Stimulated activated CD4-positive, alpha-beta T cell treated with anti-CD3 and anti-CD28 coated beads, Interleukin-12 subunit alpha, Interleukin-12 subunit beta, amount 100 ng/mL, for 4 hours (primary cell): Measurements from ENCODE around the gene CDON.
A peak's percentile ranks its signal among the peaks of the same experiment; 100 is the strongest.

Experiments
- DNase-seq: peaks from one replicate; pipeline ENCODE4 v3.0.0-alpha.2; 2020

The CDON gene

DNA sequence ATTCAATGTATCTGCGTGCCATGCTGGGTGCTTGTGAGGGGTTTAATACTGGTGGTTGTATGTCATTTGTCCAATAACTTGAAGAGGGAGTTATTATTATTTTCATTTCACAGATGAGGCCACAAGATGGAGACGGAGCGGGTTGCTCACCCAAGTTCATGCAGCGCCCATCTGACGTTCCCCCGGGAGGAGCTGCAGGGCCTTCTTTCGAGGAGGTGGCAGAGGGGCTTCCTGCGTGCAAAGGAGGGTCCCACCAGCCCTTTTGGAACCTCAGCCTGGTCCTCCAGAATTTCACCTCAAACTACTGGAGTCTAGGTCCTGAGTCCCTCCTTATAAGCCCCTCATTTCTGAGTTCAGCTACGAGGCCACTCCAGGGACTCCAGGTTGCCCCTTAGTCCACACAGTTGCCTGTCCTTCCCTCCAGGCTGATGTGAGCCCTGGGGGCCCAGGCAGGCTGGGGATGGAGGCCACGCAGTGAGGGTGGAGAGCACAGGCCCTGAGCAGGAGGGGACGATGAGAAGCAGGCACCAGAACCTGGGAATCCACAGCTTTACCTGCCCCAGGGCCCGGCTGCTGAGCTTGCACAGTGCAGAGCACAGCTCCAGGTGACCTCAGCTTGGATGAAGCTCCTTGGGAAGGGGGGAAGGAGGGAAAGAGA, 119.8 kb downstream of the CDON start:
- DNase-seq = no peak

DNA sequence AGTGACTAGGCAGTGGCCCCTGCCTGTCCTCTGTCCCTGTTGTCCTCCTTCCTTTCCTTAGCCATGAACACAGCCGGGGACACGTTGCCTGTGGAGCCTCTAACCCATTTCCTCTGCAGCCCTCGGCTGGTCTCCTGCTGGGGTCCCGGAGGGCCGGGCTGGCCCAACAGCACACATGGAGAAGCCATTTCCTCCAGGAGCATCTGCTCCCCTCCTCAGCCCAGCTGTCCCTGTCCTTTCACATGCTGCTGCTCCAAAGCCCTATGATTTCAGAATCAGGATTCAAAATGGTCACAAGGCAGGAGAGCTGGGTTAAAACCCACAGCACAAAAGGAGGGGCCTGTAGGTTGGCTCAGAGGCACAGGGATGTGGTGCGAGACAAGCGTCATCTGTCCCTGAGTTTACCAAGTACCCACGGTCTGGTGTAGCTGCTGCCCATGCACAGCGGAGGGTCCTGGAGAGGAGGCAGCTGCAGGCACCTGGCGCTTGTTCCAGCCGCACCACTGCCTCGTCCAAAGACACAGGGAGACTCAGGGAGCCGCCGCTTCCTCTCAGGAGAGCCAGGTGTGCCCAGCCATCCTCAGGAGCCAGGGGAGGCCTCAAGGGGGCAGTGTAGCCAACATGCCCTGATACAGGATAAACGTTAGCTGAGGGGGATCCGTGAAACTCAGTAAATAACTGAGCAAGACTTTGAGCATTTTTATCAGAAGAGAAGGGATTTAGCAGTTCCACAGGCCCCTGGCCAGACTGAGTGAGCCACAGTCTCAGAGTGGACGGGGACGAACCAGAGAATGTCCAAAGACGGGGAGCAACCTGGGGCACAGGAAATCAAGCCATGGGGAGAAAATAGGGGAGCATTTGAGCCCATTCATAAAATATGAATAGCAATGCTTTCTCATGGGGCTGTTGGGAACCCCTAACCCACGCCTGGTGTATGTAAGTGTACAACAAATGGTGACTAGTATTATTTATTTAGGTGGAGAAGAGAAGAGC, 120.8 kb downstream of the CDON start:
- peak; percentile 40 for DNase-seq

DNA sequence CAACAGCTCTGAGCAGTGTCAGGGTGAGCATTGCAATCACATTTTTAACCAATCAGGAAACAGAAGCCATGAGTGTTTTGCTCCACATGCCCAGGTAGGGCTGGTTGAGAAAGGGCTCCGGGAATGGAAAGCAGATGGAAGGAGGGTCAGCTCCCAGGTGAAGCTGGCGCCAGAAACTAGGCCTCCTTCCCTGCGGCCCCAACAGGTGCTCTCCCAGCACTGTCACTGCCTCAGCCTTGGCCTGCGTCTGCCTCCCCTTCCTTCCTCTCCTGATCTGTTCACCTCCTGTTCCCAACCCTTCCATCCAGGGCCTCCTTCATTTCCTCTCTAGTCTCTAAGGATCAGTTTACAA, 121.4 kb downstream of the CDON start:
- no peak for DNase-seq

- no peak for DNase-seq
Observed at GRCh38 chr11:125940145-125940544, 122.5 kb downstream of the CDON start.

GRCh38 chr11:125939081-125939521, 123.6 kb downstream of the CDON start:
- DNase-seq = no peak

GRCh38 chr11:125938418-125938817, 124.2 kb downstream of the CDON start:
- no peak for DNase-seq

DNA sequence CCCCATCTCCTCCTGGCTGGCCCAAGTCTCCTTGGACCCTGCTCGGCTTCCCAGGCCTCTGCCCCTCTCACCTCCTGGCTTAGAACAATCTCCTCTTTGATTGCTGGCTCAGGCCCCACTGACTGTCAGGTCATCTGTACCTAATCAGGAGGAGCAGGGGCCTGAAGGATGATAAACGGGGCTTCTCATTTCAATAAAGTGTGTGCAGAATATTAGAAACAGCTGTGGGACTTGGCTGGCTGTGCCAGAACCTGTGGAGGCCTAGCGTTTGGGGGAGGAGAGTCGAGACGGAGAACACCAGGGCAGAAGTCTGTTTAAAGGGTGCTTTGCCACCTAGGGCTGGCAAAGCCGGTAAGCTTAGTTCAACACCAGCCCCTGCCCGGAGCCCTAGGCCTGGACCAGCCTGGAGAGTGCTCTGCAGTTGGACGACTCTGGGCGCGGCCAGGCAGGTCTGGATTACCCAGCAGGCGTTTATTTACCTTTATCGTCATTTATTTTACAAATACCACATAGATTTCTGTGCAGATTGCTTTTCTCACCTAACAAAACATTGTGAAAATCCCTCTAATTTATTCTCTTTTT, 127.0 kb downstream of the CDON start:
- DNase-seq = no peak

DNA sequence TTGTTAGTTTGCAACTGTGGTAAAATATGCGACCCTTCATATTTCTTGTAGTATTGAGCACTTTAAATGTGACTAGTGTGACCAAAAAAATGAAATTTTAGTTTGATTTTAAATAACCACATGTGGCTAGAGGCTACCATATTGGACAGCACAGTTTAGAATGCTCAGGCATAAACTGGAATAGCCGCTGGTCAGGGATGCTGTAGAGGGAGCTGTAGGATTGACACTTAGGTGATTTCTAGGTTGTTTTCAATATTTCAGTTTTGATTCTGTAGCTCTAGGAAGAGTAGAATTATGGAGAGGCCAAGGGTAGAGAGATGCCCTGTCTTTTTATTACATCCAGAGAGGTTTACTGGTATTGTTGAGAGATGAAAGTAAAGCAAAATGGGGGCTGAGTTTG, 127.6 kb downstream of the CDON start:
- DNase-seq = no peak

- no peak for DNase-seq
Observed at GRCh38 chr11:125934473-125934872, 128.2 kb downstream of the CDON start.

GRCh38 chr11:125933030-125933813, 129.4 kb downstream of the CDON start:
- DNase-seq = no peak

DNA sequence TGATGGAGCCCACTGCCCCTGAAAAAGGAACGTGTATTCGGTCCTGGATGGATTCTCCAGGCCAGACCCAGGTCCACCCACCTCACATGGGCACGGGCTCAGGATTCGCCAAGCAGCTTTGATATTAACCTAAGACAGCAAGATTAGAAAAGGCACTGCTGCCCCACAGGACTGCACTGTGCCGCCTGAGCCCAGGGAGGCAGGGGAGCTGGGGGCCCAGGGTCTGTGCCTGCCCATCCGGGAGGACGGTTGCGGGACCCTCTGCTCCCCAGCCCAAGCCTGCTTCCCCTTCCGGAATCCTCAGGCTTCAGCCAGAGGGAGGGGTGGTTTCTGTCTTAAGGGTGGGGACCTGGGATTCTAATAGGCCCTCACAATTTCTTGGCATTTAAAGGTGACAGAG, 130.4 kb downstream of the CDON start:
- DNase-seq = no peak

DNA sequence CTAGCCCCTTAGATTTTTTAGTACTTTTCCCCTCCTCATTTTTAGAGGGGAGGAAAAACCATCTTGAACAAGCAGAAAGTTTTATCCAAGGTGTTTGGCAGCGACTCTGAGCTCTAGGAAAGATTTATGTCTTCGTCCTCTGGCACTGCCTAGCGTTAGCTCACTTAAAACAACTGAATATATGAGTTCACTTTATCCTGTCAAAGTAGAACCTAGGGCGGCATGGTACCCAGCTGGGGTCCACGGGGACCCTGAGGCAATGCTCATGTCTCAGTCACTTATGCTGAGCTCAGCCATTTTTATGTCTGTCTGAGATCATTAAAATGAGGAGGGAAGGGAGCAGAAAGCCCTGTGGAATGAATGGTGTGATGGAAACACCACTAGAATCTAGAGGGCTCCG, 131.0 kb downstream of the CDON start:
- no peak for DNase-seq

GRCh38 chr11:125931116-125931515, 131.6 kb downstream of the CDON start:
- DNase-seq = no peak

DNA sequence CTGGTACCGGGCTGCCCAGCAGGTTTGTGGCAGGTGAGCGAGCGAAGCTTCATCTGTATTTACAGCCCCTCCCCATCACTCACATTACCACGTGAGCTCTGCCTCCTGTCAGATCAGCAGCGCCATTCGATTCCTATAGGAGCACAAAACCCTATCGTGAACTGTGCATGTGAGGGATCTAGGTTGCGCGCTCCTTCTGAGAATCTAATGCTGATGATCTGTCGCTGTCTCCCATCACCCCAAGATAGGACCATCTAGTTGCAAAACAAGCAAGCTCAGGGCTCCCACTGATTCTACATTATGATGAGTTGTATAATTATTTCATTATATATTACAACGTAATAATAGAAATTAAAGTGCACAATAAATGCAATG, 132.6 kb downstream of the CDON start:
- no peak for DNase-seq

GRCh38 chr11:125929445-125930075, 133.1 kb downstream of the CDON start:
- no peak for DNase-seq

DNA sequence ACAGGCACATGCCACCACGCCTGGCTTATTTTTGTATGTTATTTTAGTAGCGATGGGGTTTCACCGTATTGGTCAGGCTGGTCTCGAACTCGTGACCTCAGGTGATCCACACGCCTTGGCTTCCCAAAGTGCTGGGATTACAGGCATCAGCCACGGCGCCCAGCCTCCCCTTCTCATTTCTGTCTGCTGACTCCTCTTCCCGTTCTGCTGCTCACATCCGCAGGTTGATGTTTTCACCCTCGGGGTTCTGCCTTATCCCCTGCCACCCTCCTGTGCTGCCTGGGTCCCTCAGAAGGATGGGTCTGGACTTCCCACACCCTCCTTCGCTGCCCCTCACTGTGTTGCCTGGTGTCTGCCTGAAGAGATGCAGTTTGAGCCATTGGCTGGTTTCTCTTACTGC, 136.0 kb downstream of the CDON start:
- no peak for DNase-seq

DNA sequence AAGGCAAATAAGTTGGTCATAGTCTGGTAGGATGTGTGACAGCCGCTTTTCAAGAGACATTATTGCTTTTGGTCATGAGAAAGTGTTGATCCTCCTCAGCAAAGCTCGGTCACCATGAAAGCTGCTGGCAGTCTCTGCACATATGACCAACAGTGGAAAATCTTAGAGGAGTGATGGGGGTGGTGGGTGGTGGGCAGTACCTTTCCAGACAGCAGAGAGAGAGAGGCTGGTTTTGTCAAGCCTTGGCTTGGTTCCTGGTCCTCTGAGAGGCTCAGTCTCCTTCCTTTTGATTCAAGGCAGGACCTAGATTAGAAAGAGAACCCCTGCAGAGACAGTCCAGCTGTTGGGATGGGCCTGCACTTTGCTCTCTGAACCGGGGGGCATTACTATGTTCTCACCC, 136.9 kb downstream of the CDON start:
- no peak for DNase-seq

DNA sequence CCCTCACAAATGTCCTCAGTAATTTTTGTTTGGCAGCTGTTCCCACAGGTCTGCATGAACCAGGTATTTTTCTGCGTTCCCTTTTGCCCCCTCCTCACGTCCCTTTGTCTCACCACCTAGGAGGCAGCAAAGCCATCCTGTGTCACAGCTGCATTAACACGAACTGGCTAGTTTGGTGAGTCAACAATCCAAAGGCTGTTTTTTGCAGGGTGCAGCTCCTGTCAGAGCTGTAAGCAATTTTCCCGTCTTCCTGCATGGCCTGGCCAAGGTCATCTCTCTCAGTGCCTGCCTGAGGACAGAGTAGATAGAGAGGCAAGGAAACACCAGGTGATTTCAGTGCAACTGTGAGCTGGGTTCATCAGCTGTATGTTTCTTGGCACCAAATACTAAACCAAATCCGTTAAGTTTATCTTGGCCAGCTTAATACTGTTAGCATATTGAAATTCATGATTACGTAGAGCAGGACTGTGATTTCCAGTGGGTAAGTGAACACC, 137.4 kb downstream of the CDON start:
- no peak for DNase-seq

GRCh38 chr11:125924384-125925007, 138.2 kb downstream of the CDON start:
- DNase-seq = no peak

DNA sequence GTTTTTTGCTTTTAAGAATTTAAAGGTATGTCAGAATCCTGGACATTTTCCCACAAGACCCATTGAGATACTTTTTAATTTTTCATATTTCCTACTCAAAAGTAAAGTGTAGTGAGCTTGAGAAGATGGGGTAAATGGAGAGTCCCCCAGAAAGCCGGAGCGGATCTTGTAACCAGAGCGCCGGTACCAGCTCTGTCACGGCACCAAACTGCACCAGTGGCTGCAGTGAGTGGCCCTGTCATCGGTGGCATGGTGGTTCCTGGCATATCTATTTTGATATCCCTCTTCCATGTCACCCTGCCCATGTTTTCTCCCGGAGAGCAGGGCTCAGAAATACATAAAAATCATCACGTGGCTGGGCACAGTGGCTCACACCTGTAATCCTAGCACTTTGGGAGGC, 139.0 kb downstream of the CDON start:
- DNase-seq = no peak

GRCh38 chr11:125923012-125923579, 139.6 kb downstream of the CDON start:
- peak; percentile 36 for DNase-seq

DNA sequence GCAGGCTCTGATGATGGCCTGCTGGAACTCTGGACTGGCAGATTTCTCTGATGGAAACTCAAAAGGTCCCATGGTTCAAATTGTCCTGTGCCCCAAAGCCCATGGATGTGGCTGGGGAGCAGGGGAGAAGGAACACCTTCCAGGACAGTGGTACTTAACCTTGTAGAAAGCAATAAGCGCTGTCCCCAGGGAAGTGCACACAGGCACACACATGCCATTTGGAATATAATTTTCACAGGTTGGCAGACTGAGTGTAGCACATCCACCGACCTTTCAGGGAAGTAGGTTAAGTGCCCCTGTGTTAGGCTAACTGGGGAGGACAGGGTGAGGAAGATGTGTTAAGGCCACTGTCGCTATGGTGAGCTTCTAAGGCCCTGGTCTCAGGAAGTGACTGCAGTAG, 140.5 kb downstream of the CDON start:
- DNase-seq = no peak
